Left lung (tissue), 10 donors: ENCODE data around the gene MAPK9. TPM values are rescaled to one million over a fixed set of nuclear protein-coding genes. Genes with fewer than 3 reads are reported as not detected.

Source experiments
- ATAC-seq: fragments of 200-7000 bp; cut with Tn5 transposase; one replicate; pipeline ENCODE4 v1.9.1; 2020; ENCODE audit warnings: moderate library complexity
- DNase-seq, 4 donors: peaks; one replicate each; pipeline ENCODE4 v3.0.0-alpha.2; 2013 to 2020
- H3K27ac ChIP-seq, 2 donors: fragments of 200-600 bp; sonication (generic) in 1 of 2; one replicate each; pipeline versions ENCODE4 v1.5.0 to v1.8.0; 2020 to 2021
- H3K27me3 ChIP-seq, 2 donors: fragments of 200-600 bp; sonication (generic) in 1 of 2; one replicate each; pipeline versions ENCODE4 v1.5.0 to v1.8.0; 2020 to 2021
- H3K36me3 ChIP-seq, 2 donors: fragments of 200-600 bp; sonication (generic) in 1 of 2; one replicate each; pipeline versions ENCODE4 v1.5.0 to v1.8.0; 2020 to 2021
- H3K4me1 ChIP-seq, 2 donors: fragments of 200-600 bp; one replicate each; pipeline ENCODE4 v1.8.0; 2021
- H3K4me3 ChIP-seq, 2 donors: fragments of 200-600 bp; sonication (generic) in 1 of 2; one replicate each; pipeline versions ENCODE4 v1.5.0 to v1.8.0; 2020 to 2021; ENCODE audit warnings: mild to moderate bottlenecking in 1 of 2
- H3K9me3 ChIP-seq, 2 donors: fragments of 200-600 bp; sonication (generic) in 1 of 2; one replicate each; pipeline versions ENCODE4 v1.5.0 to v1.8.0; 2020 to 2021
- intact Hi-C, 2 donors: fragments of 100-400 bp; cut with DNase I; formaldehyde crosslinking; loops; one replicate each; pipeline versions ENCODE4 v1.11.2 to v1.14.2; 2022
- polyA plus RNA-seq, 6 donors: library from polyadenylated mRNA; unstranded; fragments of 120-200 nt; gene quantifications; one replicate each; pipeline ENCODE4 v1.2.1, GENCODE V29; 2013; ENCODE audit not compliant: insufficient read length in 6 of 6
- total RNA-seq, 2 donors: library from RNA; stranded (reverse); fragmentation: NEBNext Ultra II Directional; extraction: Animal tissue kit (Norgen Biotek cat#: 25700); gene quantifications; one replicate each; pipeline ENCODE4 v1.2.1, GENCODE V29; 2021
- TF ChIP-seq, protein P1 (sequence below), 2 donors: fragments of 200-600 bp; sonication (generic) in 1 of 2; IDR thresholded peaks; one replicate each; pipeline versions ENCODE4 v1.5.0 to v1.8.0; 2021; ENCODE audit warnings: antibody characterized with exemption in 2 of 2
- donor health status: DM: no; HTN: yes; CAD: no.
- donor health status: DM: no; HTN: no; CAD: no.

The MAPK9 gene
- total and polyA plus RNA-seq, 8 donors: 36.2 to 44.9 (median 38.4) TPM

DNA sequence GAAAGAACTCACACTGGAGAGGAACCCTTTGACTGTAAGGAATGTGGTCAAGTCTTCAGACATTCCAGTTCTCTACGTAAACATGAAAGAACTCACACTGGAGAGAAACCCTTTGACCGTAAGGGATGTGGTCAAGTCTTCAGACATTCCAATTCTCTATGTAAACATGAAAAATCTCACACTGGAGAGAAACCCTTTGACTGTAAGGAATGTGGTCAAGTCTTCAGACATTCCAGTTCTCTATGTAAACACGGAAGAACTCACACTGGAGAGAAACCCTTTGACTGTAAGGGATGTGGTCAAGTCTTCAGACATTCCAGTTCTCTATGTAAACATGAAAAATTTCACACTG, 32.6 kb downstream of the MAPK9 start:
- TF ChIP-seq, protein P1, sequence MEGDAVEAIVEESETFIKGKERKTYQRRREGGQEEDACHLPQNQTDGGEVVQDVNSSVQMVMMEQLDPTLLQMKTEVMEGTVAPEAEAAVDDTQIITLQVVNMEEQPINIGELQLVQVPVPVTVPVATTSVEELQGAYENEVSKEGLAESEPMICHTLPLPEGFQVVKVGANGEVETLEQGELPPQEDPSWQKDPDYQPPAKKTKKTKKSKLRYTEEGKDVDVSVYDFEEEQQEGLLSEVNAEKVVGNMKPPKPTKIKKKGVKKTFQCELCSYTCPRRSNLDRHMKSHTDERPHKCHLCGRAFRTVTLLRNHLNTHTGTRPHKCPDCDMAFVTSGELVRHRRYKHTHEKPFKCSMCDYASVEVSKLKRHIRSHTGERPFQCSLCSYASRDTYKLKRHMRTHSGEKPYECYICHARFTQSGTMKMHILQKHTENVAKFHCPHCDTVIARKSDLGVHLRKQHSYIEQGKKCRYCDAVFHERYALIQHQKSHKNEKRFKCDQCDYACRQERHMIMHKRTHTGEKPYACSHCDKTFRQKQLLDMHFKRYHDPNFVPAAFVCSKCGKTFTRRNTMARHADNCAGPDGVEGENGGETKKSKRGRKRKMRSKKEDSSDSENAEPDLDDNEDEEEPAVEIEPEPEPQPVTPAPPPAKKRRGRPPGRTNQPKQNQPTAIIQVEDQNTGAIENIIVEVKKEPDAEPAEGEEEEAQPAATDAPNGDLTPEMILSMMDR (IDR thresholded peaks at IDR 0.05): no peak
- DNase-seq (no peak), ATAC-seq (no peak)
- no peaks in the 10 kb centered on the region for H3K27me3 ChIP-seq
- peaks cover 10 to 100% of the 10 kb centered on the region in 2 donors for H3K36me3 ChIP-seq
- intact Hi-C loops: no loop called here
- no peak overlapping the region for H3K4me3 ChIP-seq
- no peaks in the 10 kb centered on the region for H3K4me1 ChIP-seq
- H3K27ac ChIP-seq: no peak overlapping the region
- H3K9me3 ChIP-seq: peaks cover 7 to 100% of the 10 kb centered on the region in 2 donors

DNA sequence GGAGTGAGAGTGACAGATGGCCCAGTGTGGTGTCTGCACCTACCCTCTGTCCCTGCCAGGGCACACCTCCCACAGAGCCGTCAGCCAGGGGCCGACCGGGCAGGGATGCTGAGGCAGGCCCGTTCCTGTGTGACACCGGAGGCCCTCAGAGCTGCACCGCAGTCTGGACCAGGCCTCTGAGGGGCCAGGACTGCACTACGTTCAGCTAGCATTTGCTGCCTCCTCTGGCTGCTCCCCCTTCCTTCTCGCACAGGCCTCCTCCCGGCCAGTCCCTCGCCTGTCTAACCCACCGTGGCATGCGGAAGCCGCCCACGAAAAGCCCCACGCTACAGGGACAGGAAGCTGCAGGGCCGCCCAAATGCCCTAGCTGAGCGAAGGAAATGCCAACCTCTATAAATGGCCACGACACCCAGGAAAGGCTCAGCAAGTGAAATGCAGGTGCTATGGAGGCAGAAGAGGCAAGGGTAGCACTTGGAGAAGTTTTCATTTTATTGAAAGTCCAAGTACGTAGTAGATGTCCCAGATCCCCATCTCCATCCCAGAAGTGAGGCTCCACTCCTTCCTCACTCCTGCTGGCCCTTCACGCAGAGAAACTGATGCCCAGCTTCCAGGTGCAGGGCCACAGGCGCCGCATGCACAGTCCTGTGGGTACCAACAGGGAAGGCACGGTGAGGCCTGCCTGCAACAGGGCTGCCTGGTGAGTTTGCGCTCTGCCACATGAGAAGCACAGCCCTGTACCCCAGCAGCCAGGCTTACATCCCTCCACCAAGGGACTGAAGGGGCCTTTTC, 38.7 kb downstream of the MAPK9 start:
- Histone ChIP-seq H3K4me3 (no peak overlapping the region), H3K36me3 (peaks cover 3 to 100% of the 10 kb centered on the region in 2 donors), H3K9me3 (peaks cover 9 to 100% of the 10 kb centered on the region in 2 donors), H3K27ac (no peak overlapping the region), H3K27me3 (no peaks in the 10 kb centered on the region), H3K4me1 (no peaks in the 10 kb centered on the region)
- DNase-seq: no peak
- no peak for ATAC-seq
- intact Hi-C loops: no loop called here
- TF ChIP-seq, protein P1 (IDR thresholded peaks at IDR 0.05): no peak

DNA sequence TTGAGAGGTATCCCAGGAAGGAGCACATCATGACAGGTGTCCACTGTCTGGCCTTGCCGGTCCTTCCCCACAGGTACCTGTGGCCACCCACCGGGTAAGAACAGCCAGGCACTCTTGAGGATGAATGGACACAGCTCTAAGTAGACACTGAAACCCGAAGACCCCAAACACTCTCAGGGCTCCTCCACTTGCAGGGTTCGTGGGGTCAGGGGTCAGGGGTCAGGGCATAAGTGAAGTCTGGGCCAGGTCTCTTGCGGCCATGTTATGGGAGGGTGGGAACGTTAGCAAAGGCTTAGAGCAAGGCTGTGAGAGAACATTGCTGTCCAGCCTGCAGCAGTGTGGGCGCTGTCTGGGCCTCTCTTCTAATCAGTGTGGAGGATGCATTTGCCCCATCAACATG, 40.0 kb downstream of the MAPK9 start:
- H3K4me3 ChIP-seq: no peak overlapping the region
- H3K27me3 ChIP-seq: no peaks in the 10 kb centered on the region
- H3K36me3 ChIP-seq: peaks cover 2 to 100% of the 10 kb centered on the region in 2 donors
- peaks cover 9 to 100% of the 10 kb centered on the region in 2 donors for H3K9me3 ChIP-seq
- no peak overlapping the region for H3K27ac ChIP-seq
- intact Hi-C loops: no loop called here
- ATAC-seq (no peak), DNase-seq (no peak)
- TF ChIP-seq, protein P1 (IDR thresholded peaks at IDR 0.05): no peak
- H3K4me1 ChIP-seq: no peaks in the 10 kb centered on the region

DNA sequence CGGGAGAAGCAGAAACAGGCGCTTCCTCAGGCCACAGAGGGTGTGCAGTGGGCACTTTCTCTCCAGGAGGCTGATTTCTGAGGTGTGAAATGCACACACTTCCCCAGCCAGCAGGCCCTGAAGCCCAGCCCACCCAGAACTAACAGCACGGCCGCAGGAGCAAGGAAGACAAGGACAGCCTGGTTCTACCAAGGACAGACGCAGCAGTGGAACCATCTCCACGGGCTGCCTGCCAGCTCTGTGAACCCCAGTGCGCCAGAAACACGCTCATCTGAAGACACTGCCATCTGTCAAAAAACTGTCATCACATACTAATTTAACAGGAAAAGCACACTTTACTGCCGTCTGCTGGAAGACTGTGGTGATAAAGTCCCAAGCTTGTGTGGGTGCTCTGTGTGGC, 40.7 kb downstream of the MAPK9 start:
- DNase-seq: no peak
- Histone ChIP-seq H3K36me3 (peaks cover 0 to 100% of the 10 kb centered on the region in 2 donors), H3K27me3 (no peaks in the 10 kb centered on the region), H3K27ac (no peak overlapping the region), H3K9me3 (peaks cover 9 to 100% of the 10 kb centered on the region in 2 donors), H3K4me1 (no peaks in the 10 kb centered on the region), H3K4me3 (no peak overlapping the region)
- ATAC-seq: no peak
- intact Hi-C loops: no loop called here
- TF ChIP-seq, protein P1 (IDR thresholded peaks at IDR 0.05): no peak

DNA sequence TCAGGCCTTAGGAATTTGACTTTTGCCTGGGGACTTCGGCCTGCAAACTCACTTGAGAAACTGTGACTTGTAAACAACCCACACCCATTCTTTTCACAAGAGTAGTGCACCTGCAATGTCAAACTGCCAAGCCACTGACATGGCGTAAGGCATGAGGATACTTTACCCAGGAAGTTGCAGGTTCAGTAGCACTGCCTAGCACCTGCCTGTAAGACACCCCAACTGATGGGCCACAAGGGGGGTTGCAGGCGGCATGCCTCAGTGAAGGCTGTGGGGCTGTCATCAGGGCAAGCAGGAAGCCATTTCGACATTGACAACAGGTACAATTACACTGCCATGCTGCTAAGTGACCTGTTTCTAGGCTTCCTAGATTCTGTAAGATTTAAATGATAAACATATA, 41.6 kb downstream of the MAPK9 start:
- Histone ChIP-seq H3K4me1 (no peaks in the 10 kb centered on the region), H3K36me3 (peaks cover 0 to 100% of the 10 kb centered on the region in 2 donors), H3K9me3 (peaks cover 3 to 100% of the 10 kb centered on the region in 2 donors), H3K27ac (no peak overlapping the region), H3K27me3 (no peaks in the 10 kb centered on the region), H3K4me3 (no peak overlapping the region)
- intact Hi-C loops: no loop called here
- DNase-seq (no peak), ATAC-seq (no peak)
- TF ChIP-seq, protein P1 (IDR thresholded peaks at IDR 0.05): no peak
